Eye (tissue), 1 donor: ENCODE measurements around the gene TMEM269.
A peak's percentile ranks its signal among the peaks of the same experiment; 100 is the strongest.
"Not testable (repeated sequence)": the region's sequence is repeated elsewhere in the genome, so short reads cannot be mapped to it uniquely, and the experiment has no call there.

ENCODE experiments used
- DNase-seq: peaks from one replicate; pipeline ENCODE4 v3.0.0-alpha.2; 2015

TMEM269 gene

DNA sequence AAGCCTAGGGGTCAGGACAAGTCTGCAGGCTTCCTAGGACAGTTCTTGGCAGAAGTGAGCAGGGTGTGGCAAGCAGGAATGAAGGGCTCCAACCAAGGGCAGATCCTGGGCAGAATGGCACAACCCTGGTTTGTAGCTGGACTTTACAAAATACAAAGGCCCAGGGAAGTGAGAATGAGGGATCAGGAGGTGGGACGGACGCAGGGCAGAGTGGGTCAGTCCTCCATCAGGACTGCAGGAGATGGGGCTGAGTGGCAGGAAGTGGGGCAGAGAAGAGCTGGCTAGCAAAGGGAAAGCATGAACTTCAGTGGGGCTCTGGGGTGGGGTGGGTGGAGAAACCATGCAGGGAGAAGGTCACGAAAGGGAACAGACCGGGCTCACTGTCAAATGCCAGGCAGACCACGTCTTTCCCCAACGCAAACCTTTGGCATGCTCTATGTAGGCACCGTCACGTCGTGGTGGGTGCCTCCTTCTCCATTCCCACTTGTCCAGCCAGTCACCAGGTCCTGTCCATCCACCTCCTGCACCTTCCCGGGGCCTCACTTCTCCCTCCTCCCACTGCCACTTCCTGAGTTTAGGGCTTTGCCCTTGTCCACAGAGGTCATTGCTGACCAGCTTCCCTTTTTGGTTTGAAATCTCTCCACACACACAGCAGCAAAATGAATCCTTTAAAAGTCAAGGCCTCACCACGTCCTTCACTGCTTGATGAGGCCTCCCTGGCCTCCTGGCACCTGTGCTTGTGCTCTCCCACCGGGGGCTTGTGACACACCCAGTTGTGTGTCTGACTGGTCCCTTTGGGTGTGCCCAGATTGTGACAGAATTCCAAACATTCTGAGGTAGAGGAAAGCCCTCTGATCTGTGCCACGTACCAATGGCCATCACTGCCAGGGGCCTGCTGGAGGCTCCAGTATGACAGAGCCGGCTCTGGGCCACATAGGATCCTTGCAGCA is 36.1 kb upstream of the TMEM269 start:
- DNase-seq: no peak

DNA sequence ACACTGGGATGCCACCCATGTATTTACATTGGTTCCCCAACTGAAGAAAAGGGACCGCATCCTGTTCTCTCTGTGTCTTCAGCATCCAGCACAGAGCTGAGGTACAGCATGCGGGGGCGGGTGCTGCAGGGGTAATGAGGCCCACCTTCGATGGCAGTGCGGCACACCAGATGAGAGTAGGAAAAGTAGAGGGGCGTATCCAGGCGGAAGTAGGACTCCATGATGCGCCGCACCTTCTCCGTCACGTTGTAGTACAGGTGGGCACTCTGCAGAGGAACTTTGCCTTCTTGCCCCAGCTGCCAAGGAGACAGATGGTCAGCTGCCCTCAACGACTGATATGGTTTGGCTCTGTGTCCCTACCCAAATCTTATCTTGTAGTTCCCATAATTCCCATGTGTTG is 34.8 kb upstream of the TMEM269 start:
- DNase-seq: no peak

DNA sequence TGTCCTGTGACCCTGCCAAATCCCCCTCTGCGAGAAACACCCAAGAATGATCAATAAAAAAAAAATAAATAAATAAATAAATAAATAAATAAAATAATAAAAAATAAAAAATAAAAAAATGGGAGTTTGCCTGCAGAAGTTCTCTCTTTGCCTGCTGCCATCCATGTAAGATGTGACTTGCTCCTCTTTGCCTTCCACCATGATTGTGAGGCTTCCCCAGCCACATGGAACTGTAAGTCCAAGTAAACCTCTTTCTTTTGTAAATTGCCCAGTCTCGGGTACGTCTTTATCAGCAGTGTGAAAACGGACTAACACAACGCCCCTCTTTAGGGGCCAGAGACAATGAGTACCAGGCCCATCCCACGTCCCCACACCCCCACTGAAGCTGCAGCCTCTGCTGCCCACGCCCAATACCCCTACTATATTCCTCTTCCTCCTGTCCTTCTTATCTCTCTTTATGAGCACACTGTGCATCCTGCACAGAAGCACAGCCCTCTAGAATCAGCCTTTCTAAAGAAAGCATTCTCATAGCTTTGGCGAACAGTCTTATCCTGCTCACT is 33.2 kb upstream of the TMEM269 start:
- DNase-seq: not testable (repeated sequence)

DNA sequence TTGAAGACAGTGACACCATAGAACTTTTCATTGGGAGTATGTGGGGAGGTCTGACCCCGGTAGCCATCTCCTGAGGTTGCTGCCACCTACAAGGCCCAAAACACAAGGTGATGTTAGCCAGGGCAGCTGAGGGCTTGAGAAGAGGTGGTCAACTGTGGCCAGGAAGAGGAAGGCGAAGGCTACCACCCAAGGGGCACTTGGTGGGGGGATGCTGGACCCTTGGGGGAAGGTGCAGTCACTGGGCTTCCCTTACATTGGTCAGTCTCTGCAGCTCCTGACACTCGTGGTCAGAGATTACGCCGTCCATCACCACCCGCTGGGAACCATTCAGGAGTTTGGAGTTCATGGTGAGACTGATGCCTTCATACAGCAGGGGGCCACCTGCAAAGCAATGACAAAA is 32.5 kb upstream of the TMEM269 start:
- DNase-seq: no peak

DNA sequence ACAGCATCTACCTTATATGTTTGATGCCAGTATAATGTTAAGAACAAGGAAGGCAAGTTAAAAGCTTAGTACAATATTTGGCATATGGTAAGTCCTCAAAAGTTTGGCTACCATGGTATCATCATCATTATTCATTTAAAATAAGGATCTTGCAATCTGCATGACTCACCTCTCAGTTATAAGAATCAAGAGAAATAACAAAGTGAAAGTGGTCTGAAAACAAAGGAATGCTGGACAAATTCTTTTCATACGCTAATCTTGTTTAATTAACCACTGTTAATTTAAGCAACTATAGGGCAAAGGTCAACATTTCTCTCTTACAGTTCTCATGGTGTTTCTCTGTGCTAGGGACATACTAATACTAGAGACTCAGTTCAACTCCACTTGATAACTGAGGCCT is 31.7 kb upstream of the TMEM269 start:
- DNase-seq: no peak

DNA sequence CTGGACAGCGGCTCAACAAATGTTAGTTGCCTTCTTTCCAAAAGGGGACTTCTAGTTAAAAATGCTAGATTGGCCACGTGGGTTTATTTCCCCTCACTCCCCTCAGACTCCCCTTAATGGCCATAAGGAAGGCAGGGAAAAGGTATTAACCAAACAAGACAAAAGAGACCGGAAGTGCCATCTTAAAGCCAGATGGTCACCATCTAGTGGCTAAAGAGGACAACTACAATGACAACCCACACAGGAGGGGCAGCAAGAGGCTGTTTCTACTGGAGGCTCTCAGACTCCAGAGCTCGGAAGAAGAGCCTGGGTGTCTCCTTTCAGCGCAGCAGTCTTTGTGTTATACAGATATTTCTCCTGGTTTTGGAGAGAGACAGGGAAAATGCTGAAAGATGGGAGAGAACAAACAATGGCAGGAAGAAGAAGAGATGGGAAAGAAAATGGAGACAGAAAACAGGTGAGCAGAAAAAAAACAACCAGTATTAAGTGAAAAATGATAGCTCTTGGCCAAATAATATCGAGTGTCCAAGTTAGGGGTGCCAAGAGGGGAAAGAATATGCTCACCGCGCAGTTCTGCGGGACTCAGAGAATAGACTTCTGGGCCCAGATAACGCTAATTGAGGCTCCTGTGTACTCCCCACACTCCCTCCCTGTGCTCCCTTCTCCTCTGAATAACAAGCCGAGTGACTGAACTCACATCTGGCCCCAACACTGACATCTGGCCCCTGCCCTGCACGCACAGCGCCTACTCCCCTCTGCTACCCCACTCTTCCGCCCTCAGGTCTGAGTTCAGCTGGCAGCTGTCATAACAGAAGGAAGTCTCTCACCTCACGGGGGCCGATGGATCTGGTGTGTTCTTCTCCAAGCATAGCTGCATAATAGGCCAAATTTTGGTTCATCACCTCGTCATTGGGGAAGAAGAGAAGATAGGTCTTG is 27.6 kb upstream of the TMEM269 start:
- DNase-seq: peak; percentile 84

DNA sequence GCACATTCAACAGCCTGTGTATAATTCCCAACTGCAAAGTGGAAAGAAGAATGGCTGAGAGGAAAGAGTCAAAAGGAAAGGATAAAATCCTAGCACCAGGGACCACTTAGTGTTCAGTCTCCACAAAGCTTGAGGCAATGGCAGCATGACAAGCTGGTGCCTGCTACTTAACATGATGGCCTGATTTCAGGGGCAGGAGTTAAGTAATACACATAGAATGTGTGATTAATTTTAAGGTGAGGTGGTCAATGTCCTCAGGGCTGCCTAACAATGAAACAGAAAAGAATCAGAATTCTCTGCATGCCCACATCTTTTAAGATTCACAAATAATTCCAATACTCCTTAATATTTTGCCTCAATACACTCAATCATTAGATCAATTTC is 26.9 kb upstream of the TMEM269 start:
- no peak for DNase-seq

DNA sequence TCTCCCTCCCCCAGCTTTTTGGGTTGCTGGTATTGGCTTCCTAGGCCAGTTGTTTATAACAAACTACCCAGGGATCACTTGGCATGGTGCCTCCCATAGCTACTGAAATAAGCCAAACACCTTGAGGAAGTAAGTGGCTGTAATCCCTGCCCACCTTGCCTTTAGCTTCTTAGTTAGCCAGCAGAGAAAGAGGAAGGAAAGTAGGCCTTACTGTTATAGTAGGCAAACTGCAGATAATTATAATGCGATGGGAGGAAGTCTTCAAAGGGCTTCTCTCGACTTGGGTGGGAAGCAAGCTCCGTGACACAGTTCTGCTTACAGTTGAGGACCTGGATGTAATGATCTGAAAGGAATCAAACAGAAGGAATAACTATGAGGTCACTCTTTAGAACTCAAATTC is 26.1 kb upstream of the TMEM269 start:
- no peak for DNase-seq

DNA sequence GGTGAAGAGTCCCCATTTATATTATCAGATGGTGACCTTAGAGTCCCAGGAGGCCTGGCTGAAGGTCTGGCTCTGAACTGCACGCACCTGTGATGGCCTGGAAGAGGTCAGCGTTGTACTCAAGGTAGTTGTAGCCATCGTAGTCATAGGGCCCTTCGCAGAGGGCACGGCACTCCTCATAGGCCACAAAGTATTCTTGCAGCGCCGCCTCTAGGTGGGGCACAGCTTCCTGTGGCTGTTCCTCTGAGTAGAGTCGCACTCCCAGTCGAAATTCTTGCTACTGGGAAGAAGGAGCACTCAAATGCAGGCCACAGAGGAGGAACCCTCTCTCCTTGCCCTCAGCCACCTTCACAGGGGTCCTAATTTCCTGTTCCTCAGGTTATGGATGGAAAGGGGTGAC is 25.7 kb upstream of the TMEM269 start:
- DNase-seq: no peak

DNA sequence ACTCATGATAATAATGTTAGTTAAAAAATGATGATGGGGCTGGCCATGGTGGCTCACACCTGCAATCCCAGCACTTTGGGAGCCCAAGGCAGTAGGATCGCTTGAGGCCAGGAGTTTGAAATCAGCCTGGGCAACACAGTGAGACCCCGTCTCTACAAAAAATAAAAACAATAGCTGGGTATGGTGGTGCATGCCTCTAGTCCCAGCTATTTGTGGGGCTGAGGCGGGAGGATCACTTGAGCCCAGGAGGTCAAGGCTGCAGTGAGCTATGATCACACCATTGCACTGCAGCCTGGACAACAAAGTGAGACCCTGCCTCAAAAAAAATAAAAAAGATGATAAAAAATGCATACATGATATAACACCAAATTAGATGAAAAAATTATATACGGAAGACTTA is 23.2 kb upstream of the TMEM269 start:
- DNase-seq: no peak

DNA sequence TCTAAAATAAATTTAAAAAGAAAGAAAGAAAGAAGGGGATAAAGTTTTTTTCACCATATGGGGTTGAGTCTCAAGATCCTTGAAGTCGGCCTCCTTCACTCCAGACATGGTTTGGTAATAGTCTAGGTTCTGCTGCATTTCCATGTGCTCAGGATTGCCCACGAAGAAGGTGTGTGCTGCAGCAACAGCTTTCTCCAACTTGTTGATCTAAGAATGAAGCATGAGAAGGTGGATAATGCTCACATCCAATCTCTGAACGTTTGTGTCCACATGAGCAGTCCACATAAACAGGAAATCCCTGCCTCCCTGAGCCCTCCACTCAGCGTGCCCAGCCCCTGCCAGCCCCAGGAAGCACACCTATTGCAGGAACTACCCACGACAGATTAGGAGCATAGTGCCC is 22.5 kb upstream of the TMEM269 start:
- no peak for DNase-seq

DNA sequence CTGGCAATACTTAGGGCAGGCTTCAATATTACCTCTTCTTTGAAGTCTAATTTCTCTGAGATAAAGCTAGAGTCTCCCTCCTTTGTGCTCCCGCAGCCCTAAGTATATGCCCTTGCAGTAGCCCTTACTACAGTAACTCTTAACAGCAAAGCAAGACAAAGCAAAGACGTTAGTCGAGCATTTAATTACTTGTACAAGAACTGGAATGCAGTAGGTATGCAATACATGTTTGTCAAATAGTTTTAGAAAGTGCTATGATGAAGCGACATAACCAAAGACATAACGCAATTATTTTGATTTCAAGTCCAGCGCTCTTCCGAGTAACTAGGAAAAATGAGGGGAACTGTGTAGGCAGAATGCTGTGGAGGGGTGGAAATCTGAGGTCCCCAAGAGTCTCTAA is 19.5 kb upstream of the TMEM269 start:
- DNase-seq: peak; percentile 52

DNA sequence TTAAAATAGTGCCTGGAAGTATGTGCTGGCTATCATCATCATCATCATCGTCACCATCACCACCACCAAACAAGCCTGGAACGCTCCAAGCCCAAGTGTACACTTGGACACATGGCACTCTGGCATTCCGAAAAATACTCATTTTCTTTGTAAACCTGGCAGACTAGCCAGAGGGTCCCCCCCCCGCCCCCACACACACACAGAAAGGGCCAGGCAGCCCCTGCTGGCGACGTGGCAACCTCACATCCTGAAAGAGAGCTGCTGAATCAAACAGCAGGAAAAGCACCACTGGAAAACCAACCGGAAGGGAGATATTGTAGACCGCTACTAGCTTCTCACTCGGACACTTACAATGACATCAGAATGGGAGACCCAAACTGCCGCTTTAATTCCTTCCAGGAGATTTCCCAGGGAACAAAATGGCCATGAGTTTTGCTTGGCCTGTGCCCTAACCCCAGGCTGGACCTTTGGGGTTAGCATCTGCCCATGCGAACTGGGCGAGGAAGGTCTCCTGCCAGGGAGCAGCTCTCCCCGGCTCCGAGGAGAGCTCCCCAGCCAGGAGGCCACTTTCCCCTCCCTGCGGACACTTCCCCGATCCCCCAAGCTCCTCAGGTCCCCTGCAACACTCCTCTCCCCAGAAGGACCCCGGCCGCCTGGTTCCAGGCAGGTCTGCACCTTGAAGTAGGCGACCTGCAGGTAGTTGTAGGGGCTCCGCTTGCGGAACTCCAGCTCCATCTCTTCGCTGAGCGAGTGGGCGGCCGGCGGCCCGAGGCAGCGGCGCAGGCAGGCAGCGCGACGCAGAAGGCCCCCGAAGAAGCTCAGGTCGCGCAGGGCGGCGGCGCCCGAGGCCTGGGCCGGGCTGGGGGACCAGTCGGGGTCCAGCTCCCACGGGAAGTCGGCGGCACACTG is 18.7 kb upstream of the TMEM269 start:
- peak; percentile 88 for DNase-seq

DNA sequence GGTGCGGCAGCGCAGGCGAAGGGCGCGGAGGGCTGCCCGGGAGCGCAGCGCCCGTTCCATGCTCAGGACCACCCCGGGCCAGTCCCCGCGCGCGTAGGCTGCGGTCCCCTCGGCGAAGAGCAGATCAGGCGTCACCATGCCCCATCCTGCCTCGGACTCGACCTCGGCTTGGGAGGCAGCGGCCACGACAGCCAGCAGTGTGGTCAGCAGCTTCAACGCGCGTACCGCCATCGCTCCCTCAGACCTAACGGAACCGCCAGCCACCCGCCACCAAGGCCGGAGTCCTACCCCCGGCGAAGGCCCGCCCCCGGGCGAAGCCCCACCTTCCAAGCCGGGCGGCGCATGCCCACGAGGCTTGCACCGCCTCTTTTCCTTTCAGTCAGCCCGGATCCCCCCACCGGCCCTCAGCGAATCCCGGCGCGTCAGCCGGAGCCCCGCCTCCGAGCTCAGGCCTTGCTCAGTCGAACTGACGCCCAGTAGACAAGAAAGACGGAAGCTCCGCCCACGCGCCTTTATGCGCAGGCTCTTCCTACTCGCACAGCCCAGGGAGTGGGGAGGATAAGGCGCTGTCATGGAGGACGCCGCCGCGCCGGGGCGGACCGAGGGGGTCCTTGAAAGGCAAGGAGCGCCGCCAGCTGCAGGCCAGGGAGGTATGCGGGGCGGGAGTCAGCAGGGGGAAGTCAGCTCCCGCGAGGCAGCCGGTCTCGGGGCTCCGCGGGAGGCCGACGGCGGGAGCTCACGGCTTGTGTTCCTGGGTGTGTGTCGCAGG is 17.9 kb upstream of the TMEM269 start, which contains the start of the genes C1orf50 and P3H1:
Gene C1orf50 (plus strand): TSS at position 509 of the 769 bp plus-strand sequence. CDS start 63 bp downstream, at position 572.
Gene P3H1 (minus strand): TSS at position 288 of the 769 bp plus-strand sequence. CDS start 57 bp downstream, at position 231.
- peak; percentile 100 for DNase-seq

DNA sequence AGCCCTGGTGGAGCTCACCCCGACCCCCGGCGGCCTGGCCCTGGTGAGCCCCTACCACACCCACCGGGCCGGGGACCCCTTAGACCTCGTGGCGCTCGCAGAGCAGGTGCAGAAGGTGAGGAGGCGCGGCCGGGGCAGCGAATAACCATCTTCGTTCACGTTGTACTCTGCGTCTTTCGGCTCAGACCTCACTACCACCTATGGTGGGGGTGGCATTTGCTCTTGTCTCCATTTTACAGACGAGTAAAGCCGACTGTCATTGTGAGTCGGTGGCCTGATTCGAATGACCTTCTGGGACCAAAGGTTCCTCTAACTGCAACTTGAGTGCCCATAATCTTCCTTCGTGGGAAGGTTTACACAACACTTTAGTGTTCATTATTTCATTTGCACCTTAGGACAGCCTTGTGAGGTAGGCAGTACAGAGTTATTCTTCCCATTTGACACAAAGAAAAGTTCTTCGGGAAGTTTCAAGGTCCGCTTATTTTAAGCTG is 17.2 kb upstream of the TMEM269 start:
- DNase-seq: no peak

DNA sequence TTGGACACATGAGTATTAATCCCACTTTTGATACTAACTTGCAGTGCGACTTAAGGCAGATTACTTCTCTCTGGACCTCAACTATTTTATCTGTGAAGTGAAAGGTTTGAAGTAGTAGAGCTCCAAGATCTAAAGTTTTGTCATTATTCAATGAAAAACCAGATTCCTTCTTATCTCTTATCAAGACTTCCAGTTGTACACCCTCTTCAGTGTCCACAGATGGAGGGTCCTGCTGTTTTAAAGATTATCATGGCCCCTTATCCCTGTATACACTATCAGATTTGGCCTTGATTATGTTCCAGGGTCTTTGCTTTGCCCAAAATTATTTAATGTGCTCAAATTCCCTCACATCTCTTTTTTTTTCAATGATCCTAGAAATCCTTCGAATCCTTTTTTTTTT is 16.6 kb upstream of the TMEM269 start:
- no peak for DNase-seq

DNA sequence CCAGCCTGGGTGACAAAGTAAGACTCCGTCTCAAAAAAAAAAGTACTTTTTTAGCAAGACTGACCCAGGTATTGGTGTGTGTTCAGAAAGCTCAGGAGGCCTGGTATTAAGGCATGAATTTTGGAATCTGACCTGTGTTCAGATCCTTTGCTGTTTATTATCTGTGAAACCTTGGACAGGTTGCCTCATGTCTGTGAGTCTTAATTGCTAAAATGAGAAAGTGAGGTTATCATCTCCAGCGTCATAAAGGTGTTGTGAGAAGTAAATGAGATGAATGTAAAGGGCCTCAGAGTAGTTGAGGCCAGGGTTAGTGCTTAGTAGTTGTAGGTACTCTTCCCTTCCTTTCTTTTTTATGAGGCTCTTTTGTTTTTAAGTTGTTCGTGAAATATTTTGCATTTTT is 15.0 kb upstream of the TMEM269 start:
- no peak for DNase-seq

DNA sequence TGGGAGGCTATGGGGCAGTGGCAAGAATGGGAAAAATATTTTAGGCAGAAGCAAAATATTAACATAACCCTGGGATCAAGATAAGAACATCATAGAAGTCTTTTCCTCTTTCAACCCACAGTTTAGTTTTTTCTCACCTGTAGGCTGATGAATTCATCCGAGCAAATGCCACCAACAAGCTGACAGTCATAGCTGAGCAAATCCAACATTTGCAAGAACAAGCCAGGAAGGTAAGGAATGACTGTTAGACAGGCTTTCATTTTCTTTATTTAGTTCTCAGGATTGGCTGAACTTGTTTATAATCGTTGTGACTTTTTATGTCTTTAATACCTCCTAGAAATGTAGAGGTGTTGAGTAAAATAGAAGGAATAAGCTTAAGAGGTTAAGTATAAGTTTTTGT is 11.4 kb upstream of the TMEM269 start:
- DNase-seq: no peak

DNA sequence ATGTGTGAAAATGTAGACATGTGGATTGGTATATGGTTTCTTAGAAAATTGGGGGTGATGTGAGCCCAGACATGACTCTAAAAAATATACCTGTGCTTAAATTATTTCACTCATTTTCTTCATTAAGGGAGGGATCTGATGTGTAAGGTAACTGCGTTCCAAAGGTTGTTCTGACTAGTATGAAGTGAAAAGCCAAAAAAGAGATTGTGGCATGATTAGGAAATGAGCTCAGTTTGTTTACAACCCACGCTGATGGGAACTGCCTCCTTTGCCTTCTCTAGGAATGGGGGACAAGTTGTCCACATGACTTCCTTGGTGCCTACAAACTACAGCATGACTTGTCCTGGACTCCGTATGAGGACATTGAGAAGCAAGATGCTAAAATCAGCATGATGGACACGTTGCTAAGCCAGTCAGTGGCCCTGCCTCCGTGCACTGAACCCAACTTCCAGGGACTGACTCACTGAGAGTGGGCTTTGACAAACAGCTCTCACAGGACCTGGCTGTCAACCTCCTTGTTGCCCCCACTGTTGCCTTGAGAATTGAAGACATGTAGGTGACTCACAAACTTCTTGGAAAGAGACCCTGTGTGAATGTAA is 9.8 kb upstream of the TMEM269 start:
- no peak for DNase-seq

DNA sequence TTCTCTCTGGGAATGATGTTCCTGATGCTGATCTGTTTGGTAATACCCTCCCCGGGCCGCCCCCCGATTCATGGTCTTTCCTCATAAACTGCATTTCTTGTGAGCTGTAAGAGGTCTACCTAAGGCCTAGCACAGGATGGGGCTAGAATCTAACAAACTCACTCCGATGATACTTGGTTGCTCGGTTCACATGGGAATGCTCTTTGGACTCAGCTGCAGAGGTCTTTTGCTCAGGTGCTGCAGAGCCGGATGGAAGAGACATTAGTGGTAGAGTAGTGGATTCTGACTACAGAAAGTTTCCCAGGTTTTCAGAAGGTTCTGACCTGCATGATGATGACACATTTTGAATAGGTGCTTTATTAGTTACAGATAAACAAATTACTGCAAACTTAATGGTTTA is 8.3 kb upstream of the TMEM269 start:
- DNase-seq: no peak

DNA sequence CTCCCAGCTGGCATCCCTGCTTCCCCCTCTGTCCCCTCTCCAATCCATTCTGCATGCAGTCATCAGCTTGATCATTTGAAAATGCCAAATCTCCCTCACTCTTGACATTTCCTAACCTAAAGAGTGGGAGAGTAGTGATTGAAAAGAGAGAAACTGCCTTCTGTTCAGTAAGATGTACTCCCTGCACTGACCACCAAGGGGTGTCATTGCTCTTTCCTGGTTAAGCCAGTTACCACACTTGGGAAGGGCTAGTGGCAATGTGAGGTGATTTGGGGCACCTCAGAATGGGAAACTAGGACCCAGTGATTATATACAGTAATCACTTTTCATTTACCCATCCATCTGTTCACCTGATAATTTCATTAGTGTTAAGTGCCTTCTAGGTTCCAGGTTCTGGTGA is 6.9 kb upstream of the TMEM269 start:
- peak; percentile 70 for DNase-seq
